Measurements from ENCODE around the gene LYPD1. TPM values are rescaled to one million over a fixed set of nuclear protein-coding genes. Genes with fewer than 3 reads are reported as not detected.

LYPD1 gene
- total and polyA plus RNA-seq, 9 of the 15 experiments (the other 6 are each of a cell fraction or from before 2014, with no cell fraction given): not detected

- H3K27me3 ChIP-seq (ENCODE audit: control insufficient read depth in 2 of 2, insufficient read depth in 2 of 2, low read length in 2 of 2): peaks cover 2 to 21% of the 10 kb centered on the region in 2 experiments; a peak in 3 of 5 replicates
- no peak overlapping the region for H3K4me3 ChIP-seq
- H3K79me2 ChIP-seq (ENCODE audit: control insufficient read depth, insufficient read depth, low read length): no peaks in the 10 kb centered on the region
- H3K36me3 ChIP-seq (ENCODE audit: control insufficient read depth, insufficient read depth, low read length): no peaks in the 10 kb centered on the region
- no TSS peak for BruUV-seq (replicated peaks)
- no peak for FAIRE-seq
- H3K27ac ChIP-seq (ENCODE audit: extremely low read depth, low read depth, low read length): no peak overlapping the region
- no peak overlapping the region for H3K4me2 ChIP-seq (ENCODE audit: insufficient read depth, low read length)
- intact Hi-C loops (cut with micrococcal nuclease): no loop called here
- ATAC-seq: no peak
- H4K20me1 ChIP-seq (replicated peaks; ENCODE audit: control insufficient read depth, insufficient read depth, low read length): no peaks in the 10 kb centered on the region
- no peaks in the 10 kb centered on the region for H3K9me3 ChIP-seq (replicated peaks; ENCODE audit: control insufficient read depth, insufficient read depth, low read depth, low read length)
- POLR2A ChIA-PET: no interaction called here
- H2AFZ ChIP-seq (ENCODE audit: low read depth, low read length): no peak overlapping the region
- no peaks in the 10 kb centered on the region for H3K9me1 ChIP-seq (ENCODE audit: control insufficient read depth, insufficient read depth, low read length)
- 0% methylated on average over 6 of the region's 23 CpGs for WGBS (ENCODE audit: insufficient coverage, low coverage, missing lambda C conversion rate)
- CTCF ChIA-PET (ENCODE audit: low intra/inter-chr PET ratio): no interaction called here
- no peak for TF ChIP-seq ATF2 (CRISPR knock-in tag; IDR thresholded peaks at IDR 0.05)
- no peak for TF ChIP-seq DMBX1 (CRISPR knock-in tag; IDR thresholded peaks at IDR 0.05; ENCODE audit: borderline replicate concordance)
- no peak for TF ChIP-seq HCFC1 (IDR thresholded peaks at IDR 0.05; ENCODE audit: low read depth, low read length)
- no peak for TF ChIP-seq NFIX (CRISPR knock-in tag; IDR thresholded peaks at IDR 0.05; ENCODE audit: low read depth)
- TF ChIP-seq POLR3A (IDR thresholded peaks at IDR 0.05; ENCODE audit: borderline replicate concordance, extremely low read depth, insufficient read depth, insufficient read length): no peak
- TF ChIP-seq NCOA2 (IDR thresholded peaks at IDR 0.05; ENCODE audit: partially characterized antibody in 2 of 2): no peak
- TF ChIP-seq E2F8 (IDR thresholded peaks at IDR 0.05; ENCODE audit: low read depth, partially characterized antibody): no peak
- no peak for TF ChIP-seq IRF2 (CRISPR knock-in tag; IDR thresholded peaks at IDR 0.05)
- no peak for TF ChIP-seq IFI16 (CRISPR knock-in tag; IDR thresholded peaks at IDR 0.05)
- TF ChIP-seq ZNF143 (CRISPR knock-in tag; IDR thresholded peaks at IDR 0.05): no peak
- TF ChIP-seq CBFB (CRISPR knock-in tag; IDR thresholded peaks at IDR 0.05): no peak
- TF ChIP-seq PRPF4 (IDR thresholded peaks at IDR 0.05; ENCODE audit: insufficient read depth, low read depth, low read length, poor library complexity, severe bottlenecking): no peak
- TF ChIP-seq HOXB6 (CRISPR knock-in tag; IDR thresholded peaks at IDR 0.05; ENCODE audit: borderline replicate concordance): no peak
- DNase-seq (ENCODE audit: extremely low read depth in 1 of 4, low spot score in 3 of 4): no peak
- in situ Hi-C loops (cut with MboI): no loop called here
- peaks cover 0 to 12% of the 10 kb centered on the region in 2 experiments; a peak in 1 of 5 replicates for H3K4me1 ChIP-seq (replicated peaks in 1 of 2; ENCODE audit: control insufficient read depth in 2 of 2, insufficient read depth in 2 of 2, low read length in 2 of 2)
- H3K9ac ChIP-seq (ENCODE audit: insufficient read depth in 1 of 2, low read depth in 2 of 2, low read length in 2 of 2): no peak overlapping the region
Measured at GRCh38 chr2:132671151-132671835, 1.3 kb upstream of the LYPD1 start.
